MCF 10A (cell line): Measurements from ENCODE around the gene TTC6. TPM values are rescaled to one million over a fixed set of nuclear protein-coding genes. Genes with fewer than 3 reads are reported as not detected.

Experiments
- BruUV-seq: library from RNA; stranded (reverse); fragments of 400-500 nt; replicated peaks from 2 replicates; lab custom pipeline; 2021; lab: Mats Ljungman, UMichigan
- CTCF ChIA-PET: fragments of 300-600 bp; sonication (Branson Sonifier 250); formaldehyde crosslinking; extraction: SDS; loops from one replicate; lab custom pipeline; 2021; ENCODE audit warnings: antibody characterized with exemption, inconsistent platforms; lab: Yijun Ruan, JAX
- POLR2A ChIA-PET: fragments of 300-600, 350-650 bp; sonication (Branson Sonifier 250); formaldehyde crosslinking; extraction: SDS; loops from one replicate; lab custom pipeline; 2020; ENCODE audit warnings: antibody characterized with exemption, inconsistent platforms; lab: Yijun Ruan, JAX
- DNase-seq: peaks from one replicate; pipeline ENCODE4 v3.0.0-alpha.2; 2018; ENCODE audit not compliant: unreplicated experiment
- H3K27ac Mint-ChIP-seq: one replicate; pipeline ENCODE4 v1.8.0; 2022; ENCODE audit warnings: mild to moderate bottlenecking, low read depth, mixed read lengths; ENCODE audit not compliant: unreplicated experiment
- H3K27me3 Mint-ChIP-seq: one replicate; pipeline ENCODE4 v1.8.0; 2022; ENCODE audit warnings: mixed read lengths; ENCODE audit not compliant: insufficient read depth, unreplicated experiment
- H3K36me3 Mint-ChIP-seq: one replicate; pipeline ENCODE4 v1.8.0; 2022; ENCODE audit warnings: mild to moderate bottlenecking, moderate library complexity, mixed read lengths; ENCODE audit not compliant: insufficient read depth, unreplicated experiment
- H3K4me1 Mint-ChIP-seq: one replicate; pipeline ENCODE4 v1.8.0; 2022; ENCODE audit warnings: mixed read lengths; ENCODE audit not compliant: insufficient read depth, unreplicated experiment
- H3K4me3 Mint-ChIP-seq: one replicate; pipeline ENCODE4 v1.8.0; 2022; ENCODE audit warnings: mild to moderate bottlenecking, moderate library complexity, mixed read lengths; ENCODE audit not compliant: unreplicated experiment
- H3K9me3 Mint-ChIP-seq: one replicate; pipeline ENCODE4 v1.8.0; 2022; ENCODE audit warnings: mixed read lengths; ENCODE audit not compliant: unreplicated experiment
- intact Hi-C: fragments of 100-400 bp; cut with micrococcal nuclease; formaldehyde crosslinking; loops from 2 replicates; pipeline ENCODE4 v1.14.1; 2022
- total RNA-seq: library from RNA; stranded (reverse); gene quantifications from 2 replicates; pipeline ENCODE4 v1.2.3, GENCODE V29; 2022
- TF ChIP-seq, protein P1 (sequence below): fragments of 200-600 bp; IDR thresholded peaks from one replicate; pipeline ENCODE4 v1.8.0; 2022; ENCODE audit warnings: antibody characterized with exemption, mild to moderate bottlenecking; ENCODE audit not compliant: unreplicated experiment

Gene TTC6
- total RNA-seq, 1 experiment from 2014 or later, result 0.98 TPM

GRCh38 chr14:37587881-37588666 is 7.4 kb upstream of the TTC6 start:
- POLR2A ChIA-PET, result no interaction called here
- H3K27ac Mint-ChIP-seq, result no peak overlapping the region
- H3K4me1 Mint-ChIP-seq, result no peaks in the 10 kb centered on the region
- no peaks in the 10 kb centered on the region for H3K9me3 Mint-ChIP-seq
- no peaks in the 10 kb centered on the region for H3K27me3 Mint-ChIP-seq
- no peak overlapping the region for H3K4me3 Mint-ChIP-seq
- no TSS peak for BruUV-seq
- intact Hi-C loops, result no loop called here
- H3K36me3 Mint-ChIP-seq, result no peaks in the 10 kb centered on the region
- DNase-seq, result no peak
- CTCF ChIA-PET, result no interaction called here
- TF ChIP-seq, protein P1, sequence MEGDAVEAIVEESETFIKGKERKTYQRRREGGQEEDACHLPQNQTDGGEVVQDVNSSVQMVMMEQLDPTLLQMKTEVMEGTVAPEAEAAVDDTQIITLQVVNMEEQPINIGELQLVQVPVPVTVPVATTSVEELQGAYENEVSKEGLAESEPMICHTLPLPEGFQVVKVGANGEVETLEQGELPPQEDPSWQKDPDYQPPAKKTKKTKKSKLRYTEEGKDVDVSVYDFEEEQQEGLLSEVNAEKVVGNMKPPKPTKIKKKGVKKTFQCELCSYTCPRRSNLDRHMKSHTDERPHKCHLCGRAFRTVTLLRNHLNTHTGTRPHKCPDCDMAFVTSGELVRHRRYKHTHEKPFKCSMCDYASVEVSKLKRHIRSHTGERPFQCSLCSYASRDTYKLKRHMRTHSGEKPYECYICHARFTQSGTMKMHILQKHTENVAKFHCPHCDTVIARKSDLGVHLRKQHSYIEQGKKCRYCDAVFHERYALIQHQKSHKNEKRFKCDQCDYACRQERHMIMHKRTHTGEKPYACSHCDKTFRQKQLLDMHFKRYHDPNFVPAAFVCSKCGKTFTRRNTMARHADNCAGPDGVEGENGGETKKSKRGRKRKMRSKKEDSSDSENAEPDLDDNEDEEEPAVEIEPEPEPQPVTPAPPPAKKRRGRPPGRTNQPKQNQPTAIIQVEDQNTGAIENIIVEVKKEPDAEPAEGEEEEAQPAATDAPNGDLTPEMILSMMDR, result no peak

GRCh38 chr14:37588667-37588955 is 6.8 kb upstream of the TTC6 start:
- CTCF ChIA-PET, result interaction anchor here (0.5 to 1.6 kb wide), 4 partner anchors 16 to 1837 kb away, joined by 3 to 6 read pairs (median 4); no protein-coding TSS in a partner anchor
- Mint-ChIP-seq H3K36me3 (no peaks in the 10 kb centered on the region), H3K27me3 (no peaks in the 10 kb centered on the region), H3K9me3 (no peaks in the 10 kb centered on the region), H3K4me1 (peaks cover under 1% of the 10 kb centered on the region), H3K4me3 (no peak overlapping the region), H3K27ac (no peak overlapping the region)
- no TSS peak for BruUV-seq
- no peak for DNase-seq
- intact Hi-C loops, result no loop called here
- TF ChIP-seq, protein P1, result no peak
- POLR2A ChIA-PET, result no interaction called here

DNA sequence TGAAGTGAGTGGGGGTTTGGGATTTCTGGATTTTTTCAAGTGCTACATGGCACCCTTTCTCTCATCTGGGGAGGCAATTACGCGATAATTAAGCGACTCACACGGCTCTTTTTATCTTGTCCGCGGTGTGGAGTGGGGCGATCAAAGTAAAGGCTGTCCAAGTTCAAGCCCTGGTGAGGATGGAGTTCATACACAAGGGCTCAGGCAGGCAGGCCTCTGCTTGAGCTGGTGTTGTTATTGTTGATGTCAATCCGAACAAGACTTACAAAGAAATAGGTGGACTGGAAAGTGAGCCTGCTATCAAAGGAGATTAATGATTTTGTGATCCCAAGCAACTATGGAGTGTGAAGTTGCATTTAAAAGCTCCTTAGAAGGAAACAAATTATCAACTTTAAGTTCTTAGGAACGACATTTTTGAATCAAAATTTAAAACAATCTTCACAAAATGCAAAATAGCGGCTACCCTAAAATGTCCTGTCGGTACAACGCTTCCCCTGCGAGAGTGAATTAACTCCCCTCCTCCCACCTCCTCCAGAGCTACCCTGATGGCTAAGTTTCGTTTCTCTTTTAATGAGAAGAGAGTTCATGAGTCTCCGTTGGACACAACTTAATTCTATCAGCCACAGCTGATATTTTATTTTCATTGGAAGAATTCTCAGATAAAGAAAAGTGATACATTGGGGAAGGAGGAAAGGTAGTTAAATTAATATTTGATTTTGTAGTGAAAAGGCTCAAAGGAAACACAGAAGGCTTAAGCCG is 6.3 kb upstream of the TTC6 start:
- Mint-ChIP-seq H3K36me3 (no peaks in the 10 kb centered on the region), H3K4me3 (no peak overlapping the region), H3K27me3 (no peaks in the 10 kb centered on the region), H3K4me1 (peaks cover 5% of the 10 kb centered on the region), H3K27ac (no peak overlapping the region), H3K9me3 (no peaks in the 10 kb centered on the region)
- no TSS peak for BruUV-seq
- intact Hi-C loops, result no loop called here
- POLR2A ChIA-PET, result interaction anchor here (0.6 kb wide), 1 partner anchor 36 kb away, joined by 3 read pairs; no protein-coding TSS in a partner anchor
- TF ChIP-seq, protein P1, result no peak
- no peak for DNase-seq
- CTCF ChIA-PET, result interaction anchor here (0.5 to 1.6 kb wide), 6 partner anchors 16 to 1836 kb away, joined by 3 to 6 read pairs (median 4); no protein-coding TSS in a partner anchor
